ENCODE data around the gene IL18RAP. TPM values are rescaled to one million over a fixed set of nuclear protein-coding genes. Genes with fewer than 3 reads are reported as not detected.

IL18RAP gene
- total and polyA plus RNA-seq, 2 donors (not counting 3 experiments of a cell fraction or from before 2014, with no cell fraction given) = 0.03 TPM; not detected in 1

- FAIRE-seq (no peak), DNase-seq (ENCODE audit: low read depth, low spot score) (no peak)
- Histone ChIP-seq H3K9ac (replicated peaks; ENCODE audit: extremely low read depth, insufficient read depth, low read length) (no peak overlapping the region), H3K27me3 (ENCODE audit: control insufficient read depth in 2 of 2, insufficient read depth in 2 of 2, low read length in 2 of 2) (peaks cover 2 to 4% of the 10 kb centered on the region in 2 experiments), H3K79me2 (ENCODE audit: control insufficient read depth, insufficient read depth, low read length) (no peaks in the 10 kb centered on the region), H3K4me3 (replicated peaks in 1 of 3; ENCODE audit: insufficient read depth in 1 of 3, low read depth in 1 of 3, low read length in 3 of 3) (no peak overlapping the region), H3K36me3 (ENCODE audit: control insufficient read depth in 2 of 2, extremely low read depth in 1 of 2, insufficient read depth in 2 of 2, low read length in 2 of 2) (no peaks in the 10 kb centered on the region), H2AFZ (ENCODE audit: low read depth, low read length) (no peak overlapping the region), H3K4me1 (ENCODE audit: control insufficient read depth, extremely low read depth, insufficient read depth, low read length) (no peaks in the 10 kb centered on the region), H3K27ac (ENCODE audit: insufficient read depth, low read depth, low read length) (no peak overlapping the region), H4K20me1 (replicated peaks; ENCODE audit: control insufficient read depth, extremely low read depth, insufficient read depth, low read length) (no peaks in the 10 kb centered on the region), H3K9me1 (replicated peaks; ENCODE audit: control insufficient read depth, extremely low read depth, insufficient read depth, low read length) (no peaks in the 10 kb centered on the region), H3K4me2 (ENCODE audit: insufficient read depth, low read length) (no peak overlapping the region), H3K9me3 (replicated peaks; ENCODE audit: control insufficient read depth, insufficient read depth, low read length) (no peaks in the 10 kb centered on the region)
- intact Hi-C loops (cut with micrococcal nuclease) = no loop called here
- ChIA-PET CTCF (interaction anchor here (1.1 kb wide), 2 partner anchors 17 to 187 kb away, joined by 4 read pairs; no protein-coding TSS in a partner anchor), POLR2A (no interaction called here)
- dilution Hi-C loops (cut with MboI; ENCODE audit: extremely low pct_ligation_motif_present, low sequenced_read_pairs) = no loop called here
- no TSS peak for BruUV-seq (replicated peaks)
- TF ChIP-seq MYC (IDR thresholded peaks at IDR 0.05; ENCODE audit: low read depth, low read length) (no peak), EZH2 (IDR thresholded peaks at IDR 0.05; ENCODE audit: borderline replicate concordance, low read depth, low read length, severe bottlenecking) (no peak)
Measured at GRCh38 chr2:102427249-102427648, 4.3 kb downstream of the IL18RAP start.

DNA sequence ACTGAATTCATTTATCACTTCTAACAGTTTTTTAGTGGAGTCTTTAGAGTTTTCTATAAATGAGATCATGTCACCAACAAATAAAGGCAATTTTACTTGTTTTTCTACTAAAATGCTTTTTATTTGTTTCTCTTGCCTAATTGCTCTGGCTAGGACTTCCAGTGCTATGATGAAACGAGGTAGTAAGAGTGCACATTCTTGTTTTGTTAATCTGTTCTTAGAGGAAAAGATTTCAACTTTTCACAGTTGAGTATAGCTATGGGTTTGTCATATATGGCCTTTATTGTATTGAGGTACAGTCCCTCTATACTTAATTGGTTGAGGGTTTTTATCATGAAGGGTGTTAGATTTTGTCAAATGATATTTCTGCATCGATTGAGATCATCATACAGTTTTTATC, 5.6 kb downstream of the IL18RAP start:
- BruUV-seq (replicated peaks) = no TSS peak
- no peaks in the 10 kb centered on the region for H3K79me2 ChIP-seq (ENCODE audit: control insufficient read depth, insufficient read depth, low read length)
- no peaks in the 10 kb centered on the region for H3K9me1 ChIP-seq (replicated peaks; ENCODE audit: control insufficient read depth, extremely low read depth, insufficient read depth, low read length)
- H3K27me3 ChIP-seq (ENCODE audit: control insufficient read depth in 2 of 2, insufficient read depth in 2 of 2, low read length in 2 of 2) = peaks cover 2 to 4% of the 10 kb centered on the region in 2 experiments
- no peaks in the 10 kb centered on the region for H3K36me3 ChIP-seq (ENCODE audit: control insufficient read depth in 2 of 2, extremely low read depth in 1 of 2, insufficient read depth in 2 of 2, low read length in 2 of 2)
- H3K4me1 ChIP-seq (ENCODE audit: control insufficient read depth, extremely low read depth, insufficient read depth, low read length) = no peaks in the 10 kb centered on the region
- TF ChIP-seq MYC (IDR thresholded peaks at IDR 0.05; ENCODE audit: low read depth, low read length) = no peak
- TF ChIP-seq FOS (IDR thresholded peaks at IDR 0.05; ENCODE audit: borderline replicate concordance, insufficient read depth, low read length) = no peak
- TF ChIP-seq POLR2A (IDR thresholded peaks at IDR 0.05; ENCODE audit: low read depth, low read length) = no peak
- no peak for TF ChIP-seq JUN (IDR thresholded peaks at IDR 0.05; ENCODE audit: borderline replicate concordance, insufficient read depth, insufficient read length, low read depth)
- H4K20me1 ChIP-seq (replicated peaks; ENCODE audit: control insufficient read depth, extremely low read depth, insufficient read depth, low read length) = no peaks in the 10 kb centered on the region
- ChIA-PET CTCF (no interaction called here), POLR2A (no interaction called here)
- FAIRE-seq = no peak
- H3K9me3 ChIP-seq (replicated peaks; ENCODE audit: control insufficient read depth, insufficient read depth, low read length) = no peaks in the 10 kb centered on the region
- no peak overlapping the region for H3K9ac ChIP-seq (replicated peaks; ENCODE audit: extremely low read depth, insufficient read depth, low read length)
- no peak for DNase-seq (ENCODE audit: low read depth, low spot score)
- H3K4me2 ChIP-seq (ENCODE audit: insufficient read depth, low read length) = no peak overlapping the region
- intact Hi-C loops (cut with micrococcal nuclease) (no loop called here), dilution Hi-C loops (cut with MboI; ENCODE audit: extremely low pct_ligation_motif_present, low sequenced_read_pairs) (no loop called here)
- no peak overlapping the region for H3K27ac ChIP-seq (ENCODE audit: insufficient read depth, low read depth, low read length)
- H2AFZ ChIP-seq (ENCODE audit: low read depth, low read length) = no peak overlapping the region
- no peak overlapping the region for H3K4me3 ChIP-seq (replicated peaks in 1 of 3; ENCODE audit: insufficient read depth in 1 of 3, low read depth in 1 of 3, low read length in 3 of 3)

Measured in endothelial cell of umbilical vein (primary cell).